K562 (cell line): ENCODE results near the gene LPAR2. TPM values are rescaled to one million over a fixed set of nuclear protein-coding genes. Genes with fewer than 3 reads are reported as not detected.
A peak's percentile ranks its signal among the peaks of the same experiment; 100 is the strongest.

Experiments used
- CXXC5 ChIP-seq: fragments of 250-450 bp; sonication (Bioruptor Pico); IDR thresholded peaks from 2 replicates; pipeline ENCODE4 v1.8.0; 2022; ENCODE audit warnings: inconsistent platforms, mild to moderate bottlenecking, moderate library complexity
- DDX20 ChIP-seq: fragments of 450-650 bp; IDR thresholded peaks from 2 replicates; pipeline ENCODE4 v1.6.1; 2016; ENCODE audit warnings: missing genetic modification characterization, low read depth, mild to moderate bottlenecking, missing compliant biosample characterization, moderate library complexity
- DEAF1 ChIP-seq: fragments of 450-650 bp; formaldehyde crosslinking; IDR thresholded peaks from 2 replicates; pipeline ENCODE4 v1.4.0; 2020; ENCODE audit warnings: mild to moderate bottlenecking, moderate library complexity
- EP300 ChIP-seq: IDR thresholded peaks from 2 replicates; pipeline ENCODE4 v1.6.1; 2012; ENCODE audit warnings: low read length, improper control_type of control experiment
- ESRRA ChIP-seq: fragments of 450-650 bp; IDR thresholded peaks from 2 replicates; pipeline ENCODE4 v1.6.1; 2014; ENCODE audit warnings: low read depth, mild to moderate bottlenecking, moderate library complexity, borderline replicate concordance
- FOXM1 ChIP-seq, 2 experiments: fragments of 450-650 bp in 1 of 2; sonication (generic) in 1 of 2; formaldehyde crosslinking in 1 of 2; IDR thresholded peaks; 2 replicates each; pipeline versions ENCODE4 v1.6.1 to v1.9.0; 2017 to 2022; ENCODE audit warnings: low read depth in 2 of 2, mild to moderate bottlenecking in 2 of 2, missing genetic modification reagents in 1 of 2, moderate library complexity in 1 of 2
- GABPB1 ChIP-seq: sonication (generic); formaldehyde crosslinking; IDR thresholded peaks from 2 replicates; pipeline ENCODE4 v1.8.0; 2022; ENCODE audit warnings: mild to moderate bottlenecking, missing genetic modification reagents
- GABPB2 ChIP-seq: fragments of 250-450 bp; sonication (Bioruptor Pico); conservative IDR thresholded peaks from 2 replicates; pipeline ENCODE4 v1.5.1; 2021; ENCODE audit warnings: mild to moderate bottlenecking
- HCFC1 ChIP-seq: IDR thresholded peaks from 2 replicates; pipeline ENCODE4 v1.6.1; 2012; ENCODE audit warnings: low read depth, low read length, improper control_type of control experiment
- HDAC3 ChIP-seq: fragments of 450-650 bp; IDR thresholded peaks from 2 replicates; pipeline ENCODE4 v1.6.1; 2018; ENCODE audit warnings: borderline replicate concordance, mild to moderate bottlenecking, moderate library complexity; ENCODE audit not compliant: partially characterized antibody
- KAT2B ChIP-seq: IDR thresholded peaks from one replicate; pipeline ENCODE4 v1.6.1; 2012; ENCODE audit warnings: low read depth, mild to moderate bottlenecking, control low read depth, inconsistent platforms, low read length, moderate library complexity
- KDM5B ChIP-seq: fragments of 200-600 bp; sonication (generic); IDR thresholded peaks from 2 replicates; pipeline ENCODE4 v1.6.1; 2012; ENCODE audit warnings: low read depth, mild to moderate bottlenecking, moderate library complexity, low read length, control low read depth, inconsistent platforms; ENCODE audit not compliant: insufficient replicate concordance
- NR2C2 ChIP-seq, 2 experiments: fragments of 200-800 bp in 1 of 2; sonication (Bioruptor generic) in 1 of 2; sonication (generic) in 1 of 2; formaldehyde crosslinking in 1 of 2; IDR thresholded peaks; 2 replicates each; pipeline versions ENCODE4 v1.6.1 to v1.8.0; 2016 to 2022; ENCODE audit warnings: mild to moderate bottlenecking in 1 of 2, missing compliant biosample characterization in 1 of 2, missing genetic modification characterization in 1 of 2, missing genetic modification reagents in 1 of 2
- PHF8 ChIP-seq: fragments of 200-600 bp; sonication (generic); IDR thresholded peaks from 2 replicates; pipeline ENCODE4 v1.6.1; 2012; ENCODE audit warnings: mixed run types, mild to moderate bottlenecking, inconsistent platforms, low read length, moderate library complexity, borderline replicate concordance
- POLR2G ChIP-seq: fragments of 200-400 bp; formaldehyde crosslinking; IDR thresholded peaks from 2 replicates; pipeline ENCODE4 v1.6.1; 2017; ENCODE audit warnings: low read depth, mild to moderate bottlenecking, antibody characterized with exemption, low read length, moderate library complexity
- TGIF2 ChIP-seq: sonication (generic); formaldehyde crosslinking; IDR thresholded peaks from 2 replicates; pipeline ENCODE4 v1.8.1; 2022; ENCODE audit warnings: mild to moderate bottlenecking, missing genetic modification reagents, moderate library complexity
- UBTF ChIP-seq, 2 experiments: IDR thresholded peaks; 2 replicates each; pipeline ENCODE4 v1.6.1; 2012; ENCODE audit warnings: improper control_type of control experiment in 2 of 2, low read depth in 2 of 2, low read length in 2 of 2, borderline replicate concordance in 1 of 2
- ZFPM2 ChIP-seq: fragments of 250-450 bp; sonication (Bioruptor Pico); IDR thresholded peaks from 2 replicates; pipeline ENCODE4 v1.5.1; 2022; ENCODE audit warnings: mild to moderate bottlenecking
- ZNF165 ChIP-seq: fragments of 250-450 bp; sonication (Bioruptor Pico); IDR thresholded peaks from 2 replicates; pipeline ENCODE4 v1.4.0; 2020; ENCODE audit warnings: borderline replicate concordance
- ZNF239 ChIP-seq: fragments of 250-450 bp; sonication (Bioruptor Pico); IDR thresholded peaks from 2 replicates; pipeline ENCODE4 v1.4.0; 2020; ENCODE audit warnings: mild to moderate bottlenecking
- ZNF431 ChIP-seq: sonication (generic); formaldehyde crosslinking; IDR thresholded peaks from 2 replicates; pipeline ENCODE4 v1.8.0; 2022; ENCODE audit warnings: mild to moderate bottlenecking, missing genetic modification reagents
- polyA plus RNA-seq, 8 experiments: library from polyadenylated mRNA; depleted of rRNA in 4 of 8; stranded (reverse) in 5 of 8; unstranded in 3 of 8; fragments of >200 nt; fragmentation: Nextera tagmentation in 2 of 8; fragmentation: Illumina TruSeq in 1 of 8; extraction: Ambion mirVana in 2 of 8; extraction: Trizol in 1 of 8; gene quantifications; 2 replicates each; pipeline versions ENCODE4 v1.2.1 to v1.2.3, GENCODE V29; 2011 to 2014; ENCODE audit warnings: inconsistent platforms in 1 of 8, missing spikeins in 1 of 8
- total RNA-seq, 7 experiments: library from RNA; depleted of rRNA in 6 of 7; stranded (reverse); fragments of >200 nt in 6 of 7; fragmentation: Illumina TruSeq in 2 of 7; extraction: Trizol in 2 of 7; gene quantifications; 2 replicates each; pipeline versions ENCODE4 v1.2.1 to v1.2.3, GENCODE V29; 2011 to 2021; ENCODE audit warnings: low replicate concordance in 1 of 7

LPAR2 gene
- total and polyA plus RNA-seq, 9 of the 15 experiments (the other 6 are each of a cell fraction or from before 2014, with no cell fraction given) = 0.63 to 13.8 (median 4.4) TPM

GRCh38 chr19:19663256-19664120 lies 35.5 kb upstream of the LPAR2 start, which contains the start of gene ATP13A1 (continued):
- TF ChIP-seq POLR2G (peak; percentile 98), HDAC3 (no peak), CXXC5 (CRISPR knock-in tag) (peak; percentile 75), HCFC1 (peak; percentile 87), ZFPM2 (CRISPR knock-in tag) (0 out of 2 replicates have a peak, but pooled peaks have one; percentile 33), KAT2B (no peak), GABPB1 (peak; percentile 82; the same call in 1 of the 2 replicates), TGIF2 (0 out of 2 replicates have a peak, but pooled peaks have one; percentile 57), ESRRA (0 out of 2 replicates have a peak, but pooled peaks have one; percentile 32), DEAF1 (no peak), PHF8 (peak; percentile 88; the same call in 1 of the 2 replicates), ZNF165 (CRISPR knock-in tag) (peak; percentile 63; the same call in 1 of the 2 replicates), UBTF (IDR thresholded peaks at IDR 0.05; ENCODE audit: borderline replicate concordance in 1 of 2, low read depth in 2 of 2, low read length in 2 of 2) (0 out of 4 replicates have a peak, but pooled peaks of 1 of the 2 experiments have one; percentile 24), ZNF239 (CRISPR knock-in tag) (peak; percentile 63; the same call in 1 of the 2 replicates), ZNF431 (CRISPR knock-in tag) (no peak), EP300 (no peak), FOXM1 (IDR thresholded peaks at IDR 0.05; ENCODE audit: low read depth) (no peak), FOXM1 (CRISPR knock-in tag; IDR thresholded peaks at IDR 0.05; ENCODE audit: low read depth) (0 out of 2 replicates have a peak, but pooled peaks have one; percentile 61), GABPB2 (CRISPR knock-in tag) (no peak), NR2C2 (CRISPR knock-in tag; IDR thresholded peaks at IDR 0.05) (peak; percentile 49; the same call in 1 of the 2 replicates), NR2C2 (tag; IDR thresholded peaks at IDR 0.05) (peak; percentile 98), DDX20 (tag) (no peak), KDM5B (peak; percentile 89)
